HG02970 (cell line): ENCODE results near the gene ZBTB48.

Experiments
- ATAC-seq: cut with Tn5 transposase; IDR thresholded peaks from one replicate; pipeline ENCODE4 v1.9.1; 2021; ENCODE audit warnings: mild to moderate bottlenecking, moderate library complexity, moderate number of reproducible peaks; ENCODE audit not compliant: unreplicated experiment, low FRiP score

Gene ZBTB48

DNA sequence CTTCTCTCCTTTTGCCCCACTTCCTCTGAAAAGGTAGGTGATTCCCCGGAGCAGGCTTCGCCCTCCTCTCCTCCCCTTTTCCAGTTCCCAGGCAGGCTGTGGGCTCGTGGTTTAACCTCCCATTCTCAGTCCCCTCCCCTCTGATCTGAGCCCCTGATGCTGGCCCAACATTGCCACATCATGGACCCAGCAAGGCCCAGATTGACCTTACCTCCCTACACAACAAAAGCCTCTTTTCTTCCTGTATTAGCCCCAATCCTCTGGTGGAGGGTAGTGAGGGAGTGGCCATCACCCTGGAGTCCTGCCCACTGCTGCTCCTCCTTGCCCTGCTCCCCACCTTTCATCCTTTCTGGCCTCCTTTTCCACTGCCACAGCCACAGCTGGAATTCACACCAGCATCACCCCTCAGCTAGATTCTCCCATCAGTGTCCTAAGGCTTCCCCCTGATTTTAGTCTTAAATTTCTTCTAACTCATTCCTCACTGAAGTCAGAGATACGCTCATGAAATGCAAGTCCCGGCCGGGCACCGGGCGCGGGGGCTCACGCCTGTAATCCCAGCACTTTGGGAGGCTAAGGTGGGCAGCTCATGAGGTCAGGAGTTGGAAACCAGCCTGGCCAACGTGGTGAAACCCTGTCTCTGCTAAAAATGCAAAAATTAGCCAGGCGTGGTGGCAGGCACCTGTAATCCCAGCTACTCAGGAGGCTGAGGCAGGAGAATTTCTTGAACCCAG, 7.0 kb upstream of the ZBTB48 start:
- no peak for ATAC-seq

- ATAC-seq = no peak
Observed at GRCh38 chr1:6574025-6574620, 5.7 kb upstream of the ZBTB48 start.

GRCh38 chr1:6574818-6575217, 5.0 kb upstream of the ZBTB48 start:
- no peak for ATAC-seq

DNA sequence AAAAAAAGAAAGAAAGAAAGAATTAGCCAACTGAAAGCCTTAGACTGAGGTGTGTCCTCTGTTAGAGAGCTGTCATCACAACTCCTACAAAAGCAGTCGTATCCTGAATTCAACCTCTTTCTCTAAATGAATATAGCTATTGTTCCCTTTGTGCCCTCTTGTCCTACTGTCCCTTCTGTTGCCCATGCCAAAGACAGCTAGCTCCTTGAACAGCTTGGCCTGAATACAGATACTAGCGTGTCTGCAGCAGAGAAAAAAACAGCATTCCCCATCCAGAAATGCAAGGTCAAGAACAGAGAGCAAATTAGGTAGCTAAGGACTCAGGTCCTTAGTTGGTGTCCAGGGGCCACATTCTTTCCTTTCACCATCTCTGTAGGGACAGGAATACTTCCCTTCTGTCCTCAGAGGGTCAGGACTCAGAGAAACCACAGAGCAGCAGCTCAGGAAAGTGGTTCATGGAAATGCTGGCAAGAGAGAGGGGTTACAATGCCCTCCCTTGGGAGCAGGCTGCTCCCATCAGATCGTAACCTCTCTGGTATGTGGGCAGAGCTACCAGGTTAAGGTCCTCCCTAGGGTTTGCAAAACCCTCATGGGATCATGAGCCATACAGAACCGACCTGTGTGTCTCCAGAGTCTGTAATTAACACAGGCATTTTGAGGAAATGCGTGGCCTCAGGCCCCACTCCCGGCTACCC, 1.8 kb upstream of the ZBTB48 start:
- no peak for ATAC-seq

DNA sequence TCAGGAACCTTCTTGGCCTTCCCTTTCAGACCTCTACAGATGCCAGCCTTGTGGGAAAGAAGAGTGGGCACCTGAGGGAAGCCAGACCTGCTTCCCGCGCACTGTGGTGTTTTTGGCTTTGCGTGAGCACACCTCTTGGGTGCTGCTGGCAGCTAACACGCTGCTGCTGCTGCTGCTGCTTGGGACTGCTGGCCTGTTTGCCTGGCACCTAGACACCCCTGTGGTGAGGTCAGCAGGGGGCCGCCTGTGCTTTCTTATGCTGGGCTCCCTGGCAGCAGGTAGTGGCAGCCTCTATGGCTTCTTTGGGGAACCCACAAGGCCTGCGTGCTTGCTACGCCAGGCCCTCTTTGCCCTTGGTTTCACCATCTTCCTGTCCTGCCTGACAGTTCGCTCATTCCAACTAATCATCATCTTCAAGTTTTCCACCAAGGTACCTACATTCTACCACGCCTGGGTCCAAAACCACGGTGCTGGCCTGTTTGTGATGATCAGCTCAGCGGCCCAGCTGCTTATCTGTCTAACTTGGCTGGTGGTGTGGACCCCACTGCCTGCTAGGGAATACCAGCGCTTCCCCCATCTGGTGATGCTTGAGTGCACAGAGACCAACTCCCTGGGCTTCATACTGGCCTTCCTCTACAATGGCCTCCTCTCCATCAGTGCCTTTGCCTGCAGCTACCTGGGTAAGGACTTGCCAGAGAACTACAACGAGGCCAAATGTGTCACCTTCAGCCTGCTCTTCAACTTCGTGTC, 995 bp upstream of the ZBTB48 start:
- no peak for ATAC-seq

DNA sequence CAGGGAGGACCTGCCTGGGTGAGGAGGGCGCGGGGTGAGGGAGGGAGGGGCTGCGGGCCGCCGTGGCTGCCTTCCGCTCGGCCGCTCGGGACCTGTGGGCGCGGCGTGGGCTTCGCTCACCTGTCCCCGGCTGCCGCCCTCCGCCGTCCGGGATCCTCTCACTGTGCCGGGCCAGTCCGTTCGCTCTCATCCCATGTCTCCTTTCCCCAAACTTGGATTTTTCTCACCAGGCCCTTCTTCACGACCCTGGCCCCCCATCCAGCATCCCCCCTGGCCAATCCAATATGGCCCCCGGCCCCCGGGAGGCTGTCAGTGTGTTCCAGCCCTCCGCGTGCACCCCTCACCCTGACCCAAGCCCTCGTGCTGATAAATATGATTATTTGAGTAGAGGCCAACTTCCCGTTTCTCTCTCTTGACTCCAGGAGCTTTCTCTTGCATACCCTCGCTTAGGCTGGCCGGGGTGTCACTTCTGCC, 362 bp downstream of the ZBTB48 start:
- no peak for ATAC-seq

GRCh38 chr1:6580593-6581409, 1.0 kb downstream of the ZBTB48 start:
- ATAC-seq = no peak

DNA sequence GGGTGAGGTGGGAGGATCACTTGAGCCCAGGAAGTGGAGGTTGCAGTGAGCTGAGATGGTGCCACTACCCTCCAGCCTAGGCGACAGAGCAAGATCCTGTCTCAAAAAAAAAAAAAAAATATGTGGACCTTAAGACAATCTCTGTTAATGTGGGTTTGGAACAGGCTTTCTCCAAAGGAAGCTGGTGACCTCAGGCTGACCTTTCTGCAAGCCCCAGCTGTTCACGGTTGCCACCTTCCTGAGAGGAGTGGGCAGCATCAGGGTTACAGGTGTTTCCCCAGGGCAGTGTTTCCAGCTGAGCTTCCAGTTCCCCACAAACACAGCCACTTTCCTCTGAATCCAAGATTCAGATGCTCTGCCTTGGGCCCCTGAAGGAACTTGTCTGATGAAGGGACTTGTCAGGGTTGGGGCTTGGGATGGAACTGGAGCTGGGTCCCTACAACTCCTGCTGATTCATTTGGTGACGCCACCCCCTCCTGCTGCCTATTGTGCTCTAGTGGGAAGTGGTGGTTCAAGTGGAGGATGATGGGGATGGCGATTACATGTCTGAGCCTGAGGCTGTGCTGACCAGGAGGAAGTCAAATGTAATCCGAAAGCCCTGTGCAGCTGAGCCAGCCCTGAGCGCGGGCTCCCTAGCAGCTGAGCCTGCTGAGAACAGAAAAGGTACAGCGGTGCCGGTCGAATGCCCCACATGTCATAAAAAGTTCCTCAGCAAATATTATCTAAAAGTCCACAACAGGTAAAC, 1.9 kb downstream of the ZBTB48 start:
- ATAC-seq = no peak

- ATAC-seq = no peak
Observed at GRCh38 chr1:6582370-6582769, 2.6 kb downstream of the ZBTB48 start.

- no peak for ATAC-seq
Observed at GRCh38 chr1:6584126-6585080, 4.6 kb downstream of the ZBTB48 start.

GRCh38 chr1:6585081-6585722, 5.4 kb downstream of the ZBTB48 start:
- ATAC-seq = no peak

DNA sequence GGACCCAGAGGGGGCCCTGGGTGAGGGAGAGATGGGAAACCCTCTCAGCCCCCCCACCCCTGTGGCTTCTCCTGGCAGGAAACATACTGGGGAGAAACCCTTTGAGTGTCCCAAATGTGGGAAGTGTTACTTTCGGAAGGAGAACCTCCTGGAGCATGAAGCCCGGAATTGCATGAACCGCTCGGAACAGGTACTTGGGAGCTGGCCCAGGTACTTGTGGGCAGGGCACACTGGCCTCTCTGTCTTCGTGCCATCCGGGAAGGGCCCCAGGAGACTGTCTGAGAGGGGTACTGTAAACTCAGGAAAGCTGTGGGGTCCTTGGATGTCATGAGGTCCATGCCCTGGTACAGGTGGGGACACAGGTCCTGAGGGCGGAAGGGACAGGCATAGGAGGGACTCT, 6.0 kb downstream of the ZBTB48 start:
- ATAC-seq = no peak

- ATAC-seq = no peak
Observed at GRCh38 chr1:6586404-6586816, 6.6 kb downstream of the ZBTB48 start.

GRCh38 chr1:6587261-6588005, 7.6 kb downstream of the ZBTB48 start:
- ATAC-seq = no peak

- ATAC-seq = no peak
Observed at GRCh38 chr1:6588128-6588892, 8.5 kb downstream of the ZBTB48 start.

DNA sequence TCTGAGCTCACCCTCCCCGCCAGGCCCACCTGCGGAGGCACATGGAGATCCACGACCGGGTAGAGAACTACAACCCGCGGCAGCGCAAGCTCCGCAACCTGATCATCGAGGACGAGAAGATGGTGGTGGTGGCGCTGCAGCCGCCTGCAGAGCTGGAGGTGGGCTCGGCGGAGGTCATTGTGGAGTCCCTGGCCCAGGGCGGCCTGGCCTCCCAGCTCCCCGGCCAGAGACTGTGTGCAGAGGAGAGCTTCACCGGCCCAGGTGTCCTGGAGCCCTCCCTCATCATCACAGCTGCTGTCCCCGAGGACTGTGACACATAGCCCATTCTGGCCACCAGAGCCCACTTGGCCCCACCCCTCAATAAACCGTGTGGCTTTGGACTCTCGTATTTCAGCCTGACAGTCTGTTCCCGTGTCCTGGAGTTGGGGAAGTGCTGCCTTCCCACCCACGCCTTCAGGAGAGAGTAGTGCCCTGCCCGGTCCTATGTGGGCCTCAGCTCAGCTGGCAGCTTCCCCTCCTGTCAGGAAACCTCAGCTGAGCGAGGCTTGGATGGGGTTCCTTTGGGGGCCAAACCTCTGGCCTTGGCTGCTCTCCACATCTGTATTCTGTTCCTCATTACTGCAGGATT, 9.2 kb downstream of the ZBTB48 start:
- no peak for ATAC-seq
